Panc1 (cell line): Measurements from ENCODE around the gene ITGAL. TPM values are rescaled to one million over a fixed set of nuclear protein-coding genes. Genes with fewer than 3 reads are reported as not detected.

Experiments
- ATAC-seq: fragments of 200-7000 bp; cut with Tn5 transposase; 2 replicates; pipeline ENCODE4 v1.9.1; 2020; ENCODE audit warnings: mild to moderate bottlenecking, moderate library complexity
- BruUV-seq: library from RNA; stranded (reverse); fragments of 400-500 nt; replicated peaks from 2 replicates; lab custom pipeline; 2021; lab: Mats Ljungman, UMichigan
- CTCF ChIA-PET: fragments of 300-600 bp; sonication (Branson Sonifier 250); formaldehyde crosslinking; loops from one replicate; lab custom pipeline; 2022; ENCODE audit warnings: antibody characterized with exemption; lab: Charles Lee
- POLR2A ChIA-PET: fragments of 300-600 bp; sonication (Branson Sonifier 250); formaldehyde crosslinking; loops from one replicate; lab custom pipeline; 2022; ENCODE audit warnings: antibody characterized with exemption; lab: Charles Lee
- DNase-seq: peaks from one replicate; pipeline ENCODE4 v3.0.0-alpha.2; 2010; ENCODE audit warnings: low read depth, low spot score
- H3K27ac ChIP-seq: 2 replicates; pipeline ENCODE4 v1.5.1; 2011; ENCODE audit warnings: mild to moderate bottlenecking, low read length, inconsistent platforms
- H3K27me3 ChIP-seq: fragments of 200-500 bp; sonication (Bioruptor generic); 2 replicates; pipeline ENCODE4 v1.6.0; 2014; ENCODE audit warnings: low read length, inconsistent platforms; ENCODE audit not compliant: control insufficient read depth, insufficient read depth
- H3K36me3 ChIP-seq: fragments of 200-500 bp; sonication (Bioruptor generic); 2 replicates; pipeline ENCODE4 v1.5.1; 2014; ENCODE audit warnings: inconsistent platforms, mild to moderate bottlenecking, low read length, moderate library complexity; ENCODE audit not compliant: control insufficient read depth, insufficient read depth
- H3K4me1 ChIP-seq: 2 replicates; pipeline ENCODE4 v1.5.1; 2011; ENCODE audit warnings: inconsistent platforms, mild to moderate bottlenecking, low read length, moderate library complexity; ENCODE audit not compliant: control insufficient read depth, insufficient read depth
- H3K4me3 ChIP-seq, 2 experiments: 2 replicates each; pipeline ENCODE4 v1.5.1; 2011 to 2012; ENCODE audit warnings: low read depth in 2 of 2, low read length in 2 of 2, mild to moderate bottlenecking in 2 of 2, inconsistent platforms in 1 of 2, moderate library complexity in 1 of 2
- H3K9me3 ChIP-seq: fragments of 200-500 bp; sonication (Bioruptor generic); 2 replicates; pipeline ENCODE4 v1.5.1; 2014; ENCODE audit warnings: low read depth, mild to moderate bottlenecking, inconsistent platforms, low read length, moderate library complexity; ENCODE audit not compliant: control insufficient read depth, insufficient read depth
- POLR2AphosphoS5 ChIP-seq: IDR thresholded peaks from 2 replicates; pipeline ENCODE4 v1.6.1; 2012; ENCODE audit warnings: mild to moderate bottlenecking, low read depth, low read length, moderate library complexity
- SIN3A ChIP-seq: IDR thresholded peaks from 2 replicates; pipeline ENCODE4 v1.6.1; 2012; ENCODE audit warnings: low read depth, mild to moderate bottlenecking, low read length, moderate library complexity, borderline replicate concordance; ENCODE audit not compliant: insufficient read depth
- TCF7L2 ChIP-seq: IDR thresholded peaks from 2 replicates; pipeline ENCODE4 v1.6.1; 2011; ENCODE audit warnings: mild to moderate bottlenecking, low read depth, low read length, inconsistent platforms
- in situ Hi-C: cut with HindIII; loops from 2 replicates; pipeline ENCODE4 v1.10.0; 2016; ENCODE audit warnings: low sequenced_read_pairs, low pct_unique_long_range_greater_than_20kb
- intact Hi-C: fragments of 100-400 bp; cut with micrococcal nuclease; formaldehyde crosslinking; loops from one replicate; pipeline ENCODE4 v1.10.0; 2022; ENCODE audit not compliant: unreplicated experiment
- total RNA-seq: library from RNA; stranded (reverse); gene quantifications from one replicate; pipeline ENCODE4 v1.2.1, GENCODE V29; 2021; ENCODE audit not compliant: unreplicated experiment
- TF ChIP-seq, protein P1 (sequence below), 2 experiments: IDR thresholded peaks; 2 replicates each; pipeline ENCODE4 v1.6.1; 2011 to 2012; ENCODE audit warnings: low read depth in 2 of 2, control low read depth in 1 of 2, low read length in 1 of 2, mild to moderate bottlenecking in 1 of 2, moderate library complexity in 1 of 2; ENCODE audit not compliant: insufficient read depth in 1 of 2
- TF ChIP-seq, protein P2 (sequence below): fragments of 450-650 bp; IDR thresholded peaks from 2 replicates; pipeline ENCODE4 v1.5.1; 2017; ENCODE audit warnings: mild to moderate bottlenecking

Gene ITGAL
- total RNA-seq, 1 experiment from 2014 or later: 0.54 TPM

DNA sequence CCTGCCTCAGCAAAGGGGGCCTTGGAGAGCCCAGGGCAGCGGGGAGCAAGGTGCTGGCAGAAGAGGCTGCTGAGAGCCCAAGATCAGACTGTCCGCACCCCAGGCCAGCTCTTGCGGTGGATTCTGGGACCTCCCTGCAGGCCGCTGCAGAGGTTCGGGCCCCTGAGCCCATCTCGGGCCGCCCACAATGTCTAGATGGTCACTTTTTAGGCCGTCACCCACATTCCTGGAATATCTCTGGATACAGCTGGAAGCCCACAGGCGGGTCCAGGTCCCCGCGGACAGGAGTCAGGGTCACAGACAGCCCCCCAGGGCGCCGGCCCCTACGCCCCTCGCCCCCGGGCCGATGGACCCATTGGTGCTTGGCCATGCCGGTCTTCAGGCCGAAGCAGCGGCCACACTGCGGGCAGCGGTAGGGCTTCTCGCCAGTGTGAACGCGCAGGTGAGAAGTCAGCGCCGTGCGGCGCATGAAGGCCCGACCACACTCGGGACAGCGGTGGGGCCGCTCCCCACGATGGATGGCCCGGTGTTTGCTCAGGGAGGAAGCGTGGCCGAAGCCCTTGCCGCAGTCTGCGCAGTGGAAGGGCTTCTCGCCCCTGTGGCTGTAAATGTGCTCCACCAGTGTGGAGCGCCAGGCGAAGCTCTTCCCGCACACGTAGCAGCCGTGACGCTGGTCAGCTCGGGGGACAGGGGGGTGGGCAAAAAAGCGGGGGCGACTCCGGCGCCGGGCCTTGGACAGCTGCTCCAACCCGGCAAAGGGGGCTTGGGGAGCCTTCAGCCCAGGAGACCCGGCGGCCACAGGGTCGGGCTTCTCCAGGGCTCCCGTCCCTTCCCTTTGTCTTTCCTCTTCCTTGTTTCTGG lies 60.0 kb downstream of the ITGAL start:
- no peaks in the 10 kb centered on the region for H3K36me3 ChIP-seq
- BruUV-seq: no TSS peak
- in situ Hi-C loops: no loop called here
- H3K9me3 ChIP-seq: no peaks in the 10 kb centered on the region
- no peak overlapping the region for H3K4me3 ChIP-seq
- CTCF ChIA-PET: interaction anchor here (0.5 kb wide), 1 partner anchor 369 kb away, joined by 7 read pairs; no protein-coding TSS in a partner anchor
- H3K27ac ChIP-seq: no peak overlapping the region
- H3K4me1 ChIP-seq: peaks cover 20% of the 10 kb centered on the region
- H3K27me3 ChIP-seq: no peaks in the 10 kb centered on the region
- DNase-seq: no peak
- POLR2A ChIA-PET: no interaction called here
- TF ChIP-seq, protein P1, sequence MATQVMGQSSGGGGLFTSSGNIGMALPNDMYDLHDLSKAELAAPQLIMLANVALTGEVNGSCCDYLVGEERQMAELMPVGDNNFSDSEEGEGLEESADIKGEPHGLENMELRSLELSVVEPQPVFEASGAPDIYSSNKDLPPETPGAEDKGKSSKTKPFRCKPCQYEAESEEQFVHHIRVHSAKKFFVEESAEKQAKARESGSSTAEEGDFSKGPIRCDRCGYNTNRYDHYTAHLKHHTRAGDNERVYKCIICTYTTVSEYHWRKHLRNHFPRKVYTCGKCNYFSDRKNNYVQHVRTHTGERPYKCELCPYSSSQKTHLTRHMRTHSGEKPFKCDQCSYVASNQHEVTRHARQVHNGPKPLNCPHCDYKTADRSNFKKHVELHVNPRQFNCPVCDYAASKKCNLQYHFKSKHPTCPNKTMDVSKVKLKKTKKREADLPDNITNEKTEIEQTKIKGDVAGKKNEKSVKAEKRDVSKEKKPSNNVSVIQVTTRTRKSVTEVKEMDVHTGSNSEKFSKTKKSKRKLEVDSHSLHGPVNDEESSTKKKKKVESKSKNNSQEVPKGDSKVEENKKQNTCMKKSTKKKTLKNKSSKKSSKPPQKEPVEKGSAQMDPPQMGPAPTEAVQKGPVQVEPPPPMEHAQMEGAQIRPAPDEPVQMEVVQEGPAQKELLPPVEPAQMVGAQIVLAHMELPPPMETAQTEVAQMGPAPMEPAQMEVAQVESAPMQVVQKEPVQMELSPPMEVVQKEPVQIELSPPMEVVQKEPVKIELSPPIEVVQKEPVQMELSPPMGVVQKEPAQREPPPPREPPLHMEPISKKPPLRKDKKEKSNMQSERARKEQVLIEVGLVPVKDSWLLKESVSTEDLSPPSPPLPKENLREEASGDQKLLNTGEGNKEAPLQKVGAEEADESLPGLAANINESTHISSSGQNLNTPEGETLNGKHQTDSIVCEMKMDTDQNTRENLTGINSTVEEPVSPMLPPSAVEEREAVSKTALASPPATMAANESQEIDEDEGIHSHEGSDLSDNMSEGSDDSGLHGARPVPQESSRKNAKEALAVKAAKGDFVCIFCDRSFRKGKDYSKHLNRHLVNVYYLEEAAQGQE (IDR thresholded peaks at IDR 0.05; ENCODE audit: insufficient read depth in 1 of 2, low read depth in 2 of 2, low read length in 1 of 2): no peak
- TF ChIP-seq SIN3A (no peak), TCF7L2 (no peak), POLR2AphosphoS5 (no peak)
- TF ChIP-seq, protein P2, sequence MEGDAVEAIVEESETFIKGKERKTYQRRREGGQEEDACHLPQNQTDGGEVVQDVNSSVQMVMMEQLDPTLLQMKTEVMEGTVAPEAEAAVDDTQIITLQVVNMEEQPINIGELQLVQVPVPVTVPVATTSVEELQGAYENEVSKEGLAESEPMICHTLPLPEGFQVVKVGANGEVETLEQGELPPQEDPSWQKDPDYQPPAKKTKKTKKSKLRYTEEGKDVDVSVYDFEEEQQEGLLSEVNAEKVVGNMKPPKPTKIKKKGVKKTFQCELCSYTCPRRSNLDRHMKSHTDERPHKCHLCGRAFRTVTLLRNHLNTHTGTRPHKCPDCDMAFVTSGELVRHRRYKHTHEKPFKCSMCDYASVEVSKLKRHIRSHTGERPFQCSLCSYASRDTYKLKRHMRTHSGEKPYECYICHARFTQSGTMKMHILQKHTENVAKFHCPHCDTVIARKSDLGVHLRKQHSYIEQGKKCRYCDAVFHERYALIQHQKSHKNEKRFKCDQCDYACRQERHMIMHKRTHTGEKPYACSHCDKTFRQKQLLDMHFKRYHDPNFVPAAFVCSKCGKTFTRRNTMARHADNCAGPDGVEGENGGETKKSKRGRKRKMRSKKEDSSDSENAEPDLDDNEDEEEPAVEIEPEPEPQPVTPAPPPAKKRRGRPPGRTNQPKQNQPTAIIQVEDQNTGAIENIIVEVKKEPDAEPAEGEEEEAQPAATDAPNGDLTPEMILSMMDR: no peak
- intact Hi-C loops: no loop called here
- no peak for ATAC-seq

GRCh38 chr16:30533146-30533522 lies 60.6 kb downstream of the ITGAL start:
- Histone ChIP-seq H3K27me3 (no peaks in the 10 kb centered on the region), H3K9me3 (no peaks in the 10 kb centered on the region), H3K4me1 (peaks cover 15% of the 10 kb centered on the region), H3K36me3 (no peaks in the 10 kb centered on the region), H3K27ac (no peak overlapping the region), H3K4me3 (no peak overlapping the region)
- ChIA-PET CTCF (no interaction called here), POLR2A (no interaction called here)
- in situ Hi-C loops (no loop called here), intact Hi-C loops (no loop called here)
- no peak for ATAC-seq
- no peak for DNase-seq
- TF ChIP-seq, protein P1 (IDR thresholded peaks at IDR 0.05; ENCODE audit: insufficient read depth in 1 of 2, low read depth in 2 of 2, low read length in 1 of 2): no peak
- TF ChIP-seq SIN3A (no peak), POLR2AphosphoS5 (no peak), TCF7L2 (no peak)
- TF ChIP-seq, protein P2: no peak
- BruUV-seq: TSS peak; percentile 21
